GM21825 (cell line): Measurements from ENCODE around the gene GABRR1.

Experiments used
- ATAC-seq: cut with Tn5 transposase; IDR thresholded peaks from one replicate; pipeline ENCODE4 v1.9.1; 2021; ENCODE audit warnings: mild to moderate bottlenecking, moderate library complexity; ENCODE audit not compliant: unreplicated experiment

Gene GABRR1

GRCh38 chr6:89216411-89216810, 747 bp downstream of the GABRR1 start:
- no peak for ATAC-seq

GRCh38 chr6:89215391-89215790, 1.8 kb downstream of the GABRR1 start:
- ATAC-seq = no peak

DNA sequence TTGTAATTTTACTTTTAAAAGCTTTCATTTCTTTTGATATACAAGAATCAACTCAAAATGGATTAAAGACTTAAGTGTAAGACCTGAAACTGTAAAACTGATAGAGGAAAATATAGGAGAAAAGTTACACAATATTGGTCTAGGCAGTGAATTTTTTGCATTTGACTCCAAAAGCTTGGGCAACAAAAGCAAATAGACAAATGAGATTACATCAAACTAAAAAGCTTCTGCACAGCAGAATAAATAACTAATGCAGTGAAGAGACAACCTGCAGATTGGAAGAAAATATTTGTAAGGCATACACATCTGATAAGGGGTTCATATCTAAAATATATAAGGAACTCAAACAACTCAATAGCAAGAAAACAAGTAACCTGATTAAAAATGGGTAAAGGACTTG, 3.0 kb downstream of the GABRR1 start:
- ATAC-seq = no peak

DNA sequence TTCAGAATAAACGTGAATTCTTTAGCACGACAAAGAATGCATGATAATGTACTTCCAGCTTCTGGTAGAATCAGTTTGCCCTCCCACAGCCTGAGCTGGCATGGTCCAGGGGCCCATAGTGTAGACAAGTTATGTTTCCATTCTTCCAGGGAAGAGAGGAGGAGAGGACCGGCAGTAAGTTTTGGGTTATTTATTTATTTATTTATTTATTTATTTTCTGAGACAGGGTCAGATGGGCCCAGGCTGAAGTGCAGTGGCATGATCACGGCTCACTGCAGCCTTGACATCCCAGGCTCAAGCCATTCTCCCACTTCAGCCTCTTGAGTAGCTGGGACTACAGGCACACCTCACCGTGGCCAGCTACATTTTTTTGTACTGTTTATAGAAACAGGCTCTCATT, 4.7 kb downstream of the GABRR1 start:
- no peak for ATAC-seq

DNA sequence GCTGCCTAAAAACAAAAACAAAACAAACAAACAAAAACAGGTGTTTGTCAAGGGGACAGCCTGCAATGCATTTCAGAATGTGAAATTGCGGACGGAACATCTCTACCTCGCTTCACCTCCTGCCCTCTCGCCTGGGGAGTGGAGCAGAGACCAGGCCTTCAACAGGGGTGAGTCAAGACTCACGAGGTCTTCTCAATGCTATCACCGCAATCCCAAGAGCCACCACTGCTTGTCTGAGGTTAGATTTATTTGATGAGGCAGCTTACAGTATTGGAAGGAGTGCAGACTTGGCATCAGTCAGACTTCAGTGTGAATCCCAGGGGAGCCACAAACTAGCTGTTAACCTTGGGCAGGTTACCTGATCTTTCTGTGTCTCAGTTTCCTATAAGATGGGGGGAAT, 7.7 kb downstream of the GABRR1 start:
- no peak for ATAC-seq

DNA sequence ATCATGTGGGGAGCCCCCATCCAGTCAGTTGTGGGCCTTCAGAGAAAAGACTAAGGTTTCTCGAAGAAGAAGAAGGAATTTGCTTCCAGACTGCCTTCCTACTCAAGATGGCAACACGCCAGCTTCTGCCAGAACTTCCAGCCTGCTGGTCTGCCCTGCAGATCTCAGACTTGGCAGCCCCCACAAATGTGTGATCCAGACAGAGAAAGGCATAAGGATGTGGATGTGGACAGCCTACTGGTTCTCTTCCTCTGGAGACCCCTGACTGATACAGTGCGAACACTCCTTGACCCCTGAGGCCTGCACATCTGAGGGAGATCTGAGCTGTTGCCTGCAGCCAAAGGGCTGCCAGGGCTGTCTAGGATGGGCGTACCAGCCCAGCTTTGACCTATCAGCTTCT, 8.6 kb downstream of the GABRR1 start:
- no peak for ATAC-seq

GRCh38 chr6:89205819-89206218, 11.3 kb downstream of the GABRR1 start:
- no peak for ATAC-seq

DNA sequence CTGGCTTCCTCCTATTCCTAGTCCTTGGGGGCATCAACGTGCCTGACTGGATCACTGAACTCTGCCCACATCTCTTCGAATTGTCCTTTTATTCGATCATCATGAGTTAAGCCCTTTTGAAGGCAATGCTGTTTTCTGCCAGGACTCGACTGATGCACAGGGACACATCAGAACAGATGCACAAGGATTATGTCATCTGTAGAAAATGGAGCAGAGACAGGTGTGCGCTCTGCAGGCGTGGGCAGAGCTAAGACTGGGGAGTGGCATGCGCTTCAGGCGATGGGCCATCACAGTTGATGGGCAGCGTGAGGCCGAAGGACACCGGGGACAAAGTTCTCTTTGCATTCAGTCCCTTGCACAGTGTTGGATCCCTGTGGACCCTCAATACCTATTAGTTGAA, 13.1 kb downstream of the GABRR1 start:
- no peak for ATAC-seq

GRCh38 chr6:89200706-89201215, 16.4 kb downstream of the GABRR1 start:
- ATAC-seq = no peak

DNA sequence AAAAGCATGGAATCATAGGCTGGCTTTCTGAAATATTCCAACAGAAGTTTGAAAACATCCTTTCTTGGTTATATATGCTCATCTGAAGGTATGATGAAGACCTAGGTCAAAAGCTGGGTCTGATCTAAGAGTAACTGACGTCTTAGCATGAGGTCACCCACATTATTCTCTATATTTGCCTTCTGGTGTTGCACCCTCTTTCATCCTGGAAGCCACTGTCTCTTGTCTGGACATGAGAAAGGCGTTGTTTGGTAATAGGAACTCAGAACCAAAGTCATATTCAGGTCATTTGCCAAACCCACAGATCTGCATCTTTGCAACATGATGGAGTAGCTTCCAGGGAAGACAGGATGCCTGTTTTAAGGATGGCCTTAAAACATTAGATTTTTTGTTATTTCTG, 17.6 kb downstream of the GABRR1 start:
- no peak for ATAC-seq

DNA sequence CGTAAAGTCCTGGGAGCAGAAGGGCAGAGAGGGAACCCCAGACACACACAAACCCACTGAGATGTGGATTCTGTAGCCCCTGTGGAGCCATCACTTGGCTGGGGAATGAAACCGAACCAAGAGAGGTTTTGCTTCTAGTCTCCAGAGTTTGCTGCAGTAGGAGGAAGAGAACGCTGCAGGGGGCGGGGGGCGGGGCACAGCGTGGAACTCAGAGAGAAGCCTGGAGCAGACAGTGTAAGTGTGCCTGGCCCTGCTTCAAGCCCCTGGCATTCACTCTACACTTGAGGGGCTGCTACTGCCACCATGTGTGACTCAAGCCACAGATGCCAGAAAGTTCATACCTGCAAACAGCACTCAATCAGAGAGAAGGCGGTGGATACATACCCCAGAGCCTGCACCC, 18.9 kb downstream of the GABRR1 start:
- no peak for ATAC-seq

GRCh38 chr6:89197141-89197540, 20.0 kb downstream of the GABRR1 start:
- no peak for ATAC-seq

DNA sequence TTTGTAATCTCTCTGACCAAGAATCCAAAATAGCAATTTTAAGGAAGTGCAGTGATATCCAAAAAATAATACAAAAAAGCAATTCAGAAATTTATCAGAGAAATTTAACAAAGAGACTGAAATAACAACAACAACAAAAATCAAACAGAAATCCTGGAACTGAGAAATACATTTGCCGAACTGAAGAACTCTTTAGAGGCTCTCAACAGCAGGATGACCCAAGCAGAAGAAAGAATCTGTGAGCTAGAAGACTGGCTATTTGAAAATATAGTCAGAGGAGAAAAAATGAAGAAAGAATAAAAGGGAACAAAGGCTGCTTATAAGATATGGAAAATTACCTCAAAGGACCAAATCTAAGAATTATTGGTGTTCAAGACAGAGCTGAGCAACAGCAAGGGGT, 22.6 kb downstream of the GABRR1 start:
- no peak for ATAC-seq

DNA sequence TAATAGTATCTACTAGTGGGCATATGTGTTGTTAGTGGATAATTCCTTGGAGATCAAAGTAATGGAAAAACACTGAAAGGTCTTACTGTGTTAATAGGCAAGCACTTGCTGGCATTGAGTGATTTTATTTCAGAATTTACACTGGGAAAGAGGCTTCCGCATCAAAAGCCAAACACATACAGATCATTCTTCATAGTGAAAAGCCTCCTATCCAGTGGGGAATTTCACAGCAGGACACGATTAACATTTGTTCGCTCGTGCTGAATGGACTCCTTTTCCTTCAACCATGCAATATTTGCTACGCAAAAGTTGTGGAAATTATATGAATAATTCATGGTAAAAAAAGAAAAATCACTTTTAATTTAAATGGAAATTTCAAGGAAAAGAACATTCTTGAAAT, 26.4 kb downstream of the GABRR1 start:
- no peak for ATAC-seq

- ATAC-seq = no peak
These were observed 29.7 kb downstream of the GABRR1 start for GRCh38 chr6:89187504-89187903.

- no peak for ATAC-seq
These were observed 30.4 kb downstream of the GABRR1 start for GRCh38 chr6:89186762-89187161.

DNA sequence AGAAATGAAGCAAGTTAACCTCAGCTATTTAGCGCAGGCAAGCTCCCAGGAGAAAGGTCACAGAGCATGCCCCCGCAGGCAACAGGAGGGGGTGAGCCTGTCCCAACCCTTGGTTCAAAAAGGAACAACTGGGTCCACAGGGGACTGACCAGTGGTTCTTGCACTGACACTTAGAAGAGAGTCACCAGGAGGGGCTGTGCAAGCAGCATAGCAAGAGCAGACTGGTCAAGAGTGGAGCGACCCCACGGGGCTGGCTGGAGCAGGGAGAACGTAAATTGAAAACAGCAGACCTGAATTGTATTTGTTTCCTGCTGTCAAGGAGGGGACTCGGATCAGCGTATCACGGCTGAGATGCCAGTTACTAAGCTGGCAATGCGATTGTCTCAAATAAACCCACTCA, 32.8 kb downstream of the GABRR1 start:
- ATAC-seq = no peak

DNA sequence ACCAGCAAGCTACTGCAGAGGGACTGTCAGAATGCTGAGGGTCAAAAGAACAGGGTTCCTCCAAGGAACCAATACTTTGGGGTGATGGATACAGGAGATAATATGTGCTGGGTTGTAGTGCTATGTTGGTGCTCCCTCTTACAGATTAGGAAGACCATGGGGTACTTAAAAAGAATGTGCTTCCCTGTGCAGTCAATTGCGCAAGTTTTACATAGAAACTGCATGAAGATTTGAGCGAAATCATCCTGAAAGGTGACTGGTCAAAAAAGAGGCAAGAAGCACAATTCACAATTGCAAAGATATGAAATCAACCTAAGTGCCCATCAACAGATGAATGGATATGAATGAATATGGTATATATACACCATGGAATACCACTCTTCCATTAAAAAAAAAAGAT, 33.9 kb downstream of the GABRR1 start:
- ATAC-seq = no peak

- no peak for ATAC-seq
These were observed 36.2 kb downstream of the GABRR1 start for GRCh38 chr6:89180971-89181370.

- no peak for ATAC-seq
These were observed 37.0 kb downstream of the GABRR1 start for GRCh38 chr6:89180112-89180511.

DNA sequence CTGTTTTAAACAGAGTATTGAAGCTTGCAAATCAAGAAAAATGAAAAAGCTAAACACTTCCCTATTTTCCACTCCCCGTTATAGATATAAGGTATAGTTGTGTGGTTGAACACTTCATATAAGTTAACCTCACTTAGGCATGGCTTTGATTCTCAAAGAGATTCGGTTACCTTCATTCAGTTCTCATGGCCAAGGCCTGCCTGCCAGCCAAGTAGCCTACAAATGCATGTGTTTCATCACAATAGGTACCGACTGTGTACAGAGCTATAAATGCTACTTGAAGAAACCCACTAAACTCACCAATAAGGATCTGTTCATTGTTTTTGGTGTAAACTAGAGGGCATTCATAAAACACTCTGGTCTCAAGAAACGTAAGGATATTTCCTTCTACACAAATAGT, 43.5 kb downstream of the GABRR1 start:
- ATAC-seq = no peak

DNA sequence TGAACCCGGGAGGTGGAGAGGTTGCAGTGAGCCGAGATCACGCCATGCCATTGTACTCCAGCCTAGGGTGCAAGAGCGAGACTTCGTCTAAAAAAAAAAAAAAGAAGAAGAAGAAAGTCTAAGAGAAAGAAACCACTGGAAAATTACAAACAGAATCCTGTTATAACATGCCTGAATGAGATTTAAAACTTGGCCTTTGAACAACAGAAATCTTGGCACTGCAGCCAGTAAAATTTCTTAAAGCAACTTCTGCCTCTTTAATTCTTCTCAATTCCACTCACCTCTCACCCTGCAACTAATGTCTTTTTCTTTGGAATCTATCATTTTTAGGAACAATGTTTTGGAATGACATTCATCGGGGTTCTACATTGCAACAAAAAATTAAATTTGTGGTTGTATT, 45.0 kb downstream of the GABRR1 start:
- no peak for ATAC-seq

- ATAC-seq = no peak
These were observed 55.1 kb downstream of the GABRR1 start for GRCh38 chr6:89162047-89162371.
